Stimulated activated CD8-positive, alpha-beta memory T cell treated with anti-CD3 and anti-CD28 coated beads, Interleukin-12 subunit alpha, Interleukin-12 subunit beta, amount 100 ng/mL, for 1 hour (primary cell): ENCODE measurements around the gene C19orf33.
"Not testable (repeated sequence)": the region's sequence is repeated elsewhere in the genome, so short reads cannot be mapped to it uniquely, and the experiment has no call there.

Experiments used
- DNase-seq: peaks from one replicate; pipeline ENCODE4 v3.0.0-alpha.2; 2020; ENCODE audit warnings: low read depth

Gene C19orf33

DNA sequence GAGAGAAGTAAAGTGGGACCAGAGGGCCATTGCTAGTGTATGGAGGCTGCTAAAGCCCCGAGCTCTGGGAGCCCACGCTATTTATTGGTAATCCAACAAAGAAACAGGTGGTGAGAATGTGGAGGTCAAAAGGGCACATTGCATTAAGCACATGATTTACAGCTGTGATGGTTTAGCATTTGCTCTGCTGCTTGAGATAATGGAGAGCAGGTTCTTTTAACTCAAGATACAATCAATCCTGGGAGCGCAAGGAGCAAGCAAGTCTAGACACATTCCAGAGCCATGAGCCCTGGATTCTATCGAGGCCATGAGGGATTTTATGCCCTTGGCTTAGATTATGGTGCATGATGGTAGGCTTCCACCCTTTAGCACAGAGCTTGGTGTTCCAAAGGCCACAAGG, 35.0 kb downstream of the C19orf33 start:
- DNase-seq, result not testable (repeated sequence)

DNA sequence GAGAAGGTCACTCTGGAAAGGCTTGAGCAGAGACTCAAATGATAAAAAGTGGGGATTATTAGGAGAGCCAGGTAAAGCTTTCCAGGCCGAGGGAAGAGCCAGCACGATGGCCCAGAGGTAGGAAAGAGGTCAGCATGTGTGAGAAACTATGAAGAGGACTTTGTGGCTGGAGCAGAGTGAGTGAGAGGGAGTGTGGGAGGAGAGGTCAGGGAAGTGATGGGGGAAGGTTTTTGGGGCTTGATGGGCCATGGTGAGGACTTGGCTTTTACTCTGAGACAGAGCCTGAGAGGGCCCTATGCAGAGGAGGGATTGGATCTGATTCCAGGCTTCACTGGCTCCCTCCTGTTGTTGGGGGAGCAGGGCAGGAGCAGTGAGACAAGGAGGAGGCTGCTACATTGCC, 36.9 kb downstream of the C19orf33 start:
- no peak for DNase-seq

- no peak for DNase-seq
Measured at GRCh38 chr19:38346837-38347236, 42.8 kb downstream of the C19orf33 start.

DNA sequence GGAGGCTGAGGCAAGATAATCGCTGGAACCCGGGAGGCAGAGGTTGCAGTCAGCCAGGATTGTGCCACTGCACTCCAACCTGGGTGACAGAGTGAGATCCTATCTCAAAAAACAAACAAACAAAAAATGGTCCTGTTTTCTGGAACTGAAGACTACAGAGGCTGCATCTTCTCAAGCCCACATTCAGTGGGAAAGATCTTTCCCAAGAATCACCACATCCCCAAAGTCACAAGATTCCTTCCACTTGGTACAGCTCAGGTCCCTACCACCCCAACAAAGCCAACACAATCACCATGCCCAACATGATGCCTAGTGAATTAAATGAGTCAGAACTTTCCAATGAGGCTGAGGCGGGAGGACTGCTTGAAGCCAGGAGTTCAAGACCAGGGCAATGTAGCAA, 46.8 kb downstream of the C19orf33 start:
- no peak for DNase-seq

GRCh38 chr19:38351865-38352395, 47.9 kb downstream of the C19orf33 start:
- no peak for DNase-seq

GRCh38 chr19:38352611-38353010, 48.6 kb downstream of the C19orf33 start:
- DNase-seq, result no peak
